IPS-18a (cell line): ENCODE measurements around the gene TBX5.

ENCODE experiments used
- H3K27ac ChIP-seq: one replicate; pipeline ENCODE4 v1.5.1; 2013; ENCODE audit warnings: low read length
- H3K27me3 ChIP-seq: one replicate; pipeline ENCODE4 v1.6.1; 2013; ENCODE audit warnings: mild to moderate bottlenecking, low read length; ENCODE audit not compliant: control insufficient read depth, insufficient read depth
- H3K36me3 ChIP-seq: one replicate; pipeline ENCODE4 v1.6.1; 2013; ENCODE audit warnings: low read depth, low read length; ENCODE audit not compliant: control insufficient read depth
- H3K4me1 ChIP-seq: one replicate; pipeline ENCODE4 v1.6.1; 2013; ENCODE audit warnings: low read depth, low read length; ENCODE audit not compliant: control insufficient read depth
- H3K4me3 ChIP-seq: one replicate; pipeline ENCODE4 v1.5.1; 2013; ENCODE audit warnings: low read length
- H3K9ac ChIP-seq: one replicate; pipeline ENCODE4 v1.6.1; 2013; ENCODE audit warnings: mild to moderate bottlenecking, low read length, moderate library complexity
- H3K9me3 ChIP-seq: one replicate; pipeline ENCODE4 v1.6.1; 2013; ENCODE audit warnings: low read depth, low read length; ENCODE audit not compliant: control insufficient read depth

TBX5 gene

DNA sequence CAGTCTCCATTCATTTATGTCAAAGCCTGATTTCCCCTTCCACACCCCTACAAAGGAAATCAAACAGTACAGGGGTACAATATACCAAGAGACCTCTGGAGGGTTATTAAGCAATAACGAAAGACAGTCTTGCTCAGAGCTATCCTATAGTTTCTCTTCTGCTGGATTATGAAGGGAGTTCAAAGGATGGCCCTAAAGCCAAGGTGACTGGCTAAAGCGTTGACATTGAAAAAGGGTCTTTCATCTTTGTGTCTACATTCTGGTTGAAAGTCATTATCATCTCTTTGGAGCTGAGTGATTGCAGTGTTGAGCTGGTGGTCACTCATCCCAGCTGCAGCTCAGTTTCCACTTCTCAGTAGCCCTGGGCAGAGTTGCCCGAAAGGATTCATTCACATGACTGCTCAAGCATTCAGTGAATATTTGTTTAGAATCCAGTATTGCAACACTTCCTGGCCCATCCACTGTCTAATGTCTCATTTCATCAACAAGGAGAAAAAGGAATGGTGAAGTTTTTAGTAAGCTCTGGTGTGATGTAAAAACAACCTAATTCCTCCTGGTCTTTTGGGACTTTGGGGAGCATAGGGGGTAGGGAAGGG lies 19.2 kb upstream of the TBX5 start:
- Histone ChIP-seq H3K36me3 (no peaks in the 10 kb centered on the region), H3K9ac (no peak overlapping the region), H3K27me3 (peaks cover 82% of the 10 kb centered on the region), H3K9me3 (no peaks in the 10 kb centered on the region), H3K4me3 (no peak overlapping the region), H3K27ac (no peak overlapping the region), H3K4me1 (no peaks in the 10 kb centered on the region)

DNA sequence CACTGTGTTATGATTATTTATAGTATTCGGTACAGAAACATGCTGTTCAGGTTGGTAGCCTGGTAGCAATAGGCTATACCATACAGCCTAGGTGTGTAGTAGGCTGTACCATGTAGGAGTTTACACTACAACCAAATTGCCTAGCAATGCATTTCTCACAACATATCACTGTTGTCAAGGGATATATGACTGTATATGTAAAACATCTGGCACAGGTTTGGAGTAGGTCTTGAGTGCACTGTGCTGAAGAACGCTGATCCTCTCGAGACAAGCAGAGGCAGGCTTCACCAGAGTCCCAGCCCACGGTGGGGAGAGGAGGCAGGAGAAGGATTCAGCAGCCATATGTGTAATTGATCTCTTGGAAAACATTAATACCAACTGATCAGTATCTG lies 15.0 kb upstream of the TBX5 start:
- H3K27ac ChIP-seq, result no peak overlapping the region
- H3K9ac ChIP-seq, result no peak overlapping the region
- no peak overlapping the region for H3K4me3 ChIP-seq
- no peaks in the 10 kb centered on the region for H3K36me3 ChIP-seq
- H3K9me3 ChIP-seq, result no peaks in the 10 kb centered on the region
- peaks cover 91% of the 10 kb centered on the region for H3K27me3 ChIP-seq
- H3K4me1 ChIP-seq, result no peaks in the 10 kb centered on the region

GRCh38 chr12:114420182-114420943 lies 14.4 kb upstream of the TBX5 start:
- no peaks in the 10 kb centered on the region for H3K36me3 ChIP-seq
- H3K4me1 ChIP-seq, result no peaks in the 10 kb centered on the region
- H3K4me3 ChIP-seq, result no peak overlapping the region
- no peak overlapping the region for H3K9ac ChIP-seq
- no peak overlapping the region for H3K27ac ChIP-seq
- peaks cover 91% of the 10 kb centered on the region for H3K27me3 ChIP-seq
- H3K9me3 ChIP-seq, result no peaks in the 10 kb centered on the region

- H3K9ac ChIP-seq, result no peak overlapping the region
- no peaks in the 10 kb centered on the region for H3K9me3 ChIP-seq
- no peaks in the 10 kb centered on the region for H3K36me3 ChIP-seq
- no peaks in the 10 kb centered on the region for H3K4me1 ChIP-seq
- H3K27ac ChIP-seq, result no peak overlapping the region
- H3K4me3 ChIP-seq, result no peak overlapping the region
- H3K27me3 ChIP-seq, result peaks cover 100% of the 10 kb centered on the region
Measured at GRCh38 chr12:114416028-114416427, 10.1 kb upstream of the TBX5 start.

GRCh38 chr12:114415525-114415868 lies 9.6 kb upstream of the TBX5 start:
- Histone ChIP-seq H3K4me1 (no peaks in the 10 kb centered on the region), H3K9me3 (no peaks in the 10 kb centered on the region), H3K9ac (no peak overlapping the region), H3K27me3 (peaks cover 100% of the 10 kb centered on the region), H3K36me3 (no peaks in the 10 kb centered on the region), H3K4me3 (no peak overlapping the region), H3K27ac (no peak overlapping the region)

DNA sequence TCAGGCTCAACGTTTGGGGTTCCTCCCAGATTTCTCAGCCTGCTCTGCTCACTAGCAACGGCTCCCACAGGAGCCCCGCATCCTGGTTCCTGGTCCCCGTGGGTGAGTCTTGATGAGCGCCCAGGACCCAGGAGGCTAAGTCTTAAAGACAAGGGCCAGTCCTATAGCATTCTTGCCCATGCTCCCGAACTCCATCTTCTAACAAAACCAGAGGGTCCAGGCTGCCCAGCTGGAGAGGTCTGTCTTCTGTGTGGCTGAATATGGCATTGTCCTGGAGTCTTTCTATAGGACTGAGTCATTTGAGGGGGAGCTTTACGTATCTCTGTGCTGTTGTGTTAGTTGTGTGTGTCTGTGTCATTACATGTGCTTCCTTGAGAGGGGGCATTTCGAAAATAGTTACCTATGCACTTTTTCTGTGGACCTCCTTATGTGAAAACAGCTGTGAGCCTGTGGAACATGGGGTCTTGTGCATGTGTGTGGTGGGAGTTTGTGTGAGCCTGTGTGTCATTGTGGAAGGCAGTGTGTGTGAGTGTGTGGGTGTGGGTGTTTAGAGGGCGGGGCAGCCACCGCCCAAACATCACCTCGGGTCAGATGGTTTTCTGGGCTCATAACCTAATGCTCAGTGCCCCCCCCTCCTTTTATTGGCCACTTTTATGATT lies 9.1 kb upstream of the TBX5 start:
- Histone ChIP-seq H3K36me3 (no peaks in the 10 kb centered on the region), H3K27ac (no peak overlapping the region), H3K9ac (no peak overlapping the region), H3K9me3 (no peaks in the 10 kb centered on the region), H3K4me3 (no peak overlapping the region), H3K27me3 (peaks cover 100% of the 10 kb centered on the region), H3K4me1 (no peaks in the 10 kb centered on the region)

DNA sequence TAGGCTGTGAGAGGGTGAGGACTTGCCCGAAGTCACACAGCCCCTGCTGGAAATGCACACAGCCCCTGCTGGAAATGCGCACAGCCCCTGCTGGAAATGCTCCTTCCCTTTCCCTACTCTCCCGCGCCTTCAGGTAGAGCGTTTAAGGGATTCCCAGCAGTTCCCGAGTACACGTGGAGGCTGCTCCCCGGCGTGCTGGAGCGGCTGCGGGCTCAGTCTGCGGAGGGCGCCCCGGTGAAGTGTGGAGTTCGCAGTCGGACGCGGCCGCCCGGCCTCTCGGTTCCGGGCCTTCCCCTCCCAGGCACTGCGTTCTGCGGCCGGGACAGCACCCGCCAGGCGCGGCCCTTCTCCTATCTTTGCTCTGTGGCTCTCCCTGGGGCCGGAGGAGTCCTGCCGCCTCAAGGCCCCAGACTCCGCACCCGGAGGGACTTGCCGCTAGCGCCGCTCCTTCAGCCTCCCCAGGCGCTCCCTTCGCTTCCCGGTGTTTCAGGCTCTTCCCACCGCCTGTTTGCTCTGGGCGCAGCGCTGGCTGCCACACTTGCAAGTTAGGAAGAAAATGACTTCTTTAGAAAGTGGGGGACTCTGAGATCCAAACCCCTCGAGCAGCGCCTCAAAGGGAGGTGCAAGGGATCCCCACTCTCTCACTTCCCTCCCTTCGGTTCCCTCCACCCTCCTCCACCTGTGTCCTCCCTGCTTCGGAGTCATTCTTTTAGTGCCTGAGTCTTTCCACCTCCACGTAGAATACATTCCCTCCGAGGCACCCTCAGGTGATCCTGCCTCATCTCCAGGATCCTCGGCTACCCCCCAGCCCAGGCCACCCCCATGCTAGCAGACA lies 8.3 kb upstream of the TBX5 start:
- no peak overlapping the region for H3K9ac ChIP-seq
- H3K4me3 ChIP-seq, result no peak overlapping the region
- no peaks in the 10 kb centered on the region for H3K36me3 ChIP-seq
- H3K27ac ChIP-seq, result no peak overlapping the region
- H3K27me3 ChIP-seq, result peaks cover 100% of the 10 kb centered on the region
- no peaks in the 10 kb centered on the region for H3K9me3 ChIP-seq
- H3K4me1 ChIP-seq, result peaks cover 6% of the 10 kb centered on the region

GRCh38 chr12:114412825-114413749 lies 7.1 kb upstream of the TBX5 start:
- H3K9me3 ChIP-seq, result no peaks in the 10 kb centered on the region
- no peak overlapping the region for H3K27ac ChIP-seq
- peaks cover 100% of the 10 kb centered on the region for H3K27me3 ChIP-seq
- H3K4me3 ChIP-seq, result no peak overlapping the region
- peaks cover 6% of the 10 kb centered on the region for H3K4me1 ChIP-seq
- H3K36me3 ChIP-seq, result no peaks in the 10 kb centered on the region
- H3K9ac ChIP-seq, result no peak overlapping the region

DNA sequence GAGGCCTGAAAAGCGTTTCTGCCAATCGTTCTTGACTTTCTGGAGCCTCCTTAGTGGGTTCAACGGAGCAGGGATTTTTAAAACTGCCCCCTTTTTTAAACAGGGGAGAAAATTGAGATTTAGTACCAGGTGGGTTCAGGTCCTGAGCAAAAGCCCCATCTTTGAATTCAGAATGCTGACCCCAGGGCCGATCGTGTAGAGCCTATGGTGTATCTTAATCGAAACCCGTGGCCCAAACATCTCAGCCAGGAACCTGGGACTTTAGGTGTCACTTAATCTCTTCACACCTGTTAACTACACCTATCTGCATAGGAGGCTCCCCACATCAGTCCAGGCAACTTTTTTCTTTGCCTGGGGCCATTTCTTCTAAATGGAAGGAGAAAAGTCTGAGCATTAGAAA lies 6.4 kb upstream of the TBX5 start:
- H3K4me3 ChIP-seq, result no peak overlapping the region
- H3K9me3 ChIP-seq, result no peaks in the 10 kb centered on the region
- peaks cover 100% of the 10 kb centered on the region for H3K27me3 ChIP-seq
- no peaks in the 10 kb centered on the region for H3K36me3 ChIP-seq
- no peak overlapping the region for H3K9ac ChIP-seq
- H3K4me1 ChIP-seq, result peaks cover 6% of the 10 kb centered on the region
- no peak overlapping the region for H3K27ac ChIP-seq

- H3K9ac ChIP-seq, result no peak overlapping the region
- H3K27ac ChIP-seq, result no peak overlapping the region
- no peaks in the 10 kb centered on the region for H3K36me3 ChIP-seq
- H3K9me3 ChIP-seq, result no peaks in the 10 kb centered on the region
- H3K4me3 ChIP-seq, result no peak overlapping the region
- H3K4me1 ChIP-seq, result peaks cover 6% of the 10 kb centered on the region
- peaks cover 100% of the 10 kb centered on the region for H3K27me3 ChIP-seq
Measured at GRCh38 chr12:114411071-114411837, 5.3 kb upstream of the TBX5 start.
